ENCODE results near the gene ACP5. TPM values are rescaled to one million over a fixed set of nuclear protein-coding genes. Genes with fewer than 3 reads are reported as not detected.
A peak's percentile ranks its signal among the peaks of the same experiment; 100 is the strongest.

ACP5 gene
- total and polyA plus RNA-seq, 12 donors: 0.80 to 22.7 (median 2.0) TPM

DNA sequence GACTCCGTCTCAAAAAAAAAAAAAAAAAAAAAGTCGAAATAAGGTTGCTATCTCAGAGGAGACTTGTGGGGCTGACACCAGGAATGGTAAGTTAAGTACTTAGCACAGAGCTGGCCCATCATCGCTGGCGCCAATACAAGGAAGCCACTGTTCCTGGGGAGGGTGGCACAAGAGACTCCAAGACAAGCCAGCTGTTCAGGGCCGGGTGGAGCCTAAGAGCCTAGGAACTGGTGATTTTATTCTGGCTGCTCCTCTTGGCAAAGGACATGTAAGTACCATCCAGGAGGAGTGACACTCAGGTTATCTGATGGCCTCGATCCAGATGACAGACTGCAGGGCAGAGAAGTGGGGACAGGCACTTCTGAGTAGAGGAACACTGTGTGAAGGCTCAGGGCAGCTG is 22.2 kb downstream of the ACP5 start:
- Histone ChIP-seq H3K27ac (peak overlapping the region in 1 of 10 donors; percentile 52), H3K9me3 (no peaks in the 10 kb centered on the region), H3K4me1 (peaks cover 9 to 38% (median 31%) of the 10 kb centered on the region in 9 donors), H3K4me3 (no peak overlapping the region), H3K36me3 (peaks cover 0 to 50% (median 16%) of the 10 kb centered on the region in 9 donors), H3K27me3 (no peaks in the 10 kb centered on the region)
- TF ChIP-seq, protein P1, sequence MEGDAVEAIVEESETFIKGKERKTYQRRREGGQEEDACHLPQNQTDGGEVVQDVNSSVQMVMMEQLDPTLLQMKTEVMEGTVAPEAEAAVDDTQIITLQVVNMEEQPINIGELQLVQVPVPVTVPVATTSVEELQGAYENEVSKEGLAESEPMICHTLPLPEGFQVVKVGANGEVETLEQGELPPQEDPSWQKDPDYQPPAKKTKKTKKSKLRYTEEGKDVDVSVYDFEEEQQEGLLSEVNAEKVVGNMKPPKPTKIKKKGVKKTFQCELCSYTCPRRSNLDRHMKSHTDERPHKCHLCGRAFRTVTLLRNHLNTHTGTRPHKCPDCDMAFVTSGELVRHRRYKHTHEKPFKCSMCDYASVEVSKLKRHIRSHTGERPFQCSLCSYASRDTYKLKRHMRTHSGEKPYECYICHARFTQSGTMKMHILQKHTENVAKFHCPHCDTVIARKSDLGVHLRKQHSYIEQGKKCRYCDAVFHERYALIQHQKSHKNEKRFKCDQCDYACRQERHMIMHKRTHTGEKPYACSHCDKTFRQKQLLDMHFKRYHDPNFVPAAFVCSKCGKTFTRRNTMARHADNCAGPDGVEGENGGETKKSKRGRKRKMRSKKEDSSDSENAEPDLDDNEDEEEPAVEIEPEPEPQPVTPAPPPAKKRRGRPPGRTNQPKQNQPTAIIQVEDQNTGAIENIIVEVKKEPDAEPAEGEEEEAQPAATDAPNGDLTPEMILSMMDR (IDR thresholded peaks at IDR 0.05): no peak
- 68 to 74% methylated on average over 6 of the region's 6 CpGs for WGBS, 2 donors
- DNase-seq: no peak
- ATAC-seq: no peak
- intact Hi-C loops (cut with DNase I): no loop called here

DNA sequence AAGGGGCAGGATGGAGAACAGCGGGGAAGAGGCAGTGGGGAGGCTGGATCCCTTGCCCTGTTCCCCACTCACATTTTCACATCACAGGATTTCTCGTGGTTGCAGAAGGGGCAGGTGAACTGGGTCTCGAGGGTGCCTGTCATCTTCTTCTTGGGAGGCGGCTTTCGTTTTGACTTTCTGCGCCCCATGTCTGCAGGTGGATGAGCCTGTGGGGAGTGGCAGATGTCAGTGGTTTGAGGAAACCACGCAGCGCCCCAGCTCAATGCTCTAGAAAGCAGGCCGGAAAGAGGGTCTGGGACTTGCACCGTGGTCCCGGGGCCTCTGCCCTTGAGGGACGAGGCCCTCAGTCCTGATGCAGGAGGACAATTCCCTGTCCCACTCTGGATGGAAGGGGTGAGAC is 23.3 kb downstream of the ACP5 start:
- Histone ChIP-seq H3K9me3 (no peaks in the 10 kb centered on the region), H3K4me3 (no peak overlapping the region), H3K4me1 (peaks cover 5 to 31% (median 22%) of the 10 kb centered on the region in 9 donors), H3K27me3 (no peaks in the 10 kb centered on the region), H3K27ac (no peak overlapping the region), H3K36me3 (peaks cover 0 to 59% (median 18%) of the 10 kb centered on the region in 9 donors)
- TF ChIP-seq, protein P1 (IDR thresholded peaks at IDR 0.05): no peak
- DNase-seq (no peak), ATAC-seq (no peak)
- intact Hi-C loops (cut with DNase I): no loop called here
- WGBS, 2 donors: 93 to 94% methylated on average over 12 of the region's 12 CpGs

DNA sequence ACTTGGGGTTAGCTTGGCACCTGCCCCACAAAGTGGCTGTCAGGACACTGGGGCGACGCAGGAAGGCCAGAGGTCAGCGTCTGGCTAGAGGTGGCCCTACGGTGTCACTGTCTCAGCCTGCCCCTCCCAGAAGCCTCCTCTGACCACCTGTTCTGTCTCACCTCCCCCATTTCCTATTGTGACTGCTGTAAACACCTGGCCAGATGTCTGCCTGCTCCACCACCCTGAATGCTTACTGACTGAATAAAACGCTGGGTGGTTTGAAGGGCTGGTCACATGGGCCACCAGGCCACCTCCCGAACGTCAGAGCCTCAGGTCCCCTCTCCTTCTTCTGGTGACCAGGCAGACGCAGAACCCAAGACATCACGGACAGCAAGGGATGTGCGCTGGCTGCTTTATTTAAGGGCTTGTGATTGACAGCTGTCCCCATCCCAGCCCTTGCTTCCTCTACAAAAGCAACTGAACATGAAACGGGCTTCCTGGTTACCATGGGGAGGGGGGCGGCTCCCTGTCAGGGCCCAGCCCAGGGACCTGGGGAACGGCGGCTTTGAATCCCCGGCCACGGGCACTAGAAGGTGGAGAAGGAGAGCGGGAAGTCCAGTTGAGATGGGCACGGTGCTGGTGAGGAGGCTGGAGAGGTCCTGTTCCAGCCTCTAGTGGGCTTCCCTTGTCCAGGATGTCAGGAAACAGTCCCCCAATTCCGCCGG is 24.6 kb downstream of the ACP5 start:
- H3K4me3 ChIP-seq: no peak overlapping the region
- no peak overlapping the region for H3K27ac ChIP-seq
- no peak for ATAC-seq
- H3K27me3 ChIP-seq: no peaks in the 10 kb centered on the region
- TF ChIP-seq, protein P1 (IDR thresholded peaks at IDR 0.05): no peak
- peaks cover 0 to 23% (median 13%) of the 10 kb centered on the region in 9 donors for H3K4me1 ChIP-seq
- no peak for DNase-seq
- intact Hi-C loops (cut with DNase I): no loop called here
- WGBS, 2 donors: 78 to 82% methylated on average over 20 of the region's 20 CpGs
- no peaks in the 10 kb centered on the region for H3K9me3 ChIP-seq
- peaks cover 0 to 71% (median 18%) of the 10 kb centered on the region in 9 donors for H3K36me3 ChIP-seq

DNA sequence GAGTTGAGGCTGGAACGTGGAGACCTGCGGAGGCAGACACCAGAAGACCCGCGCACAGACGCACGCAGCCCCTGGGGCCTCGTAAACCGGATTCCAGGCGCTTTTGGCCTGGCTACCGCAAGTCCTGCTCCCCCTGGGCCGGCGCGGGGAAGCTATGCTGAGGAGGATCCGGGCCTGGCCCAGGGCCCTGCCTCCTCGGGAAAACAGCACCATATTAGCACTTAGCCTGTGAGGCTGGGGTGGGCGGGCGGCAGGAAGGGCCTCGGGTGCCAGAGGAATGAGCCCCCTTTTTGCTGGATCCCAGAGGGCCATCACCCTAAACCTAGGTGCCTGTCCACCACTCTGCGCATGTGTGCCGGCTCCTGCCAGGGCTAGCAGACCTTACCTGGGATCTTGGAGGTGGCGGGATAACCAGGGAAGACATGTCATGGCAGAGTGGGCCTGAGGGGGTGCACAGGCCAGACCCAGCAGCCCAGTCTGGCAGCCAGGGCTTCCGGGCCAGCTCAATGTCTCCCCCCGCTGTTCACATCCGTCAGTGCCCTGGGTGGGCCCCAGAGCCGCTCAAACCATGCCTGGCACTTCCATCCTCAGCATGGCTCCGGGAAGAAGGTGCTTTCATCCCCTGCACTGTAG is 25.7 kb downstream of the ACP5 start:
- Histone ChIP-seq H3K9me3 (no peaks in the 10 kb centered on the region), H3K4me3 (no peak overlapping the region), H3K27ac (no peak overlapping the region), H3K4me1 (peaks cover 0 to 12% (median 4%) of the 10 kb centered on the region in 9 donors), H3K27me3 (no peaks in the 10 kb centered on the region), H3K36me3 (peaks cover 0 to 68% (median 18%) of the 10 kb centered on the region in 9 donors)
- intact Hi-C loops (cut with DNase I): no loop called here
- TF ChIP-seq, protein P1 (IDR thresholded peaks at IDR 0.05): peak in 7 of 9 donors; percentile 19 to 45 (median 34)
- DNase-seq: no peak
- 75 to 79% methylated on average over 26 of the region's 26 CpGs for WGBS, 2 donors
- peak in 7 of 8 donors; percentile 26 to 59 (median 41) for ATAC-seq
